HuH-7.5 (cell line): ENCODE data around the gene CPLANE2.
A peak's percentile ranks its signal among the peaks of the same experiment; 100 is the strongest.
"Not testable (repeated sequence)": the region's sequence is repeated elsewhere in the genome, so short reads cannot be mapped to it uniquely, and the experiment has no call there.

Experiments used
- DNase-seq: peaks from one replicate; pipeline ENCODE4 v3.0.0; 2011; ENCODE audit warnings: low spot score

The CPLANE2 gene

GRCh38 chr1:16248603-16249516, 11.9 kb upstream of the CPLANE2 start:
- no peak for DNase-seq

GRCh38 chr1:16248007-16248436, 11.0 kb upstream of the CPLANE2 start:
- DNase-seq = no peak

- no peak for DNase-seq
These were observed 10.5 kb upstream of the CPLANE2 start for GRCh38 chr1:16247441-16247840.

GRCh38 chr1:16246961-16247360, 10.0 kb upstream of the CPLANE2 start:
- DNase-seq = no peak

GRCh38 chr1:16246239-16246638, 9.3 kb upstream of the CPLANE2 start:
- not testable (repeated sequence) for DNase-seq

GRCh38 chr1:16245476-16246196, 8.7 kb upstream of the CPLANE2 start:
- DNase-seq = no peak

- DNase-seq = no peak
These were observed 7.8 kb upstream of the CPLANE2 start for GRCh38 chr1:16244650-16245285.

GRCh38 chr1:16243936-16244649, 7.1 kb upstream of the CPLANE2 start:
- DNase-seq = peak; percentile 55

- DNase-seq = no peak
These were observed 6.2 kb upstream of the CPLANE2 start for GRCh38 chr1:16243215-16243610.

GRCh38 chr1:16242556-16243214, 5.7 kb upstream of the CPLANE2 start:
- DNase-seq = no peak

GRCh38 chr1:16241221-16241708, 4.3 kb upstream of the CPLANE2 start:
- DNase-seq = no peak

GRCh38 chr1:16239972-16240491, 3.0 kb upstream of the CPLANE2 start:
- DNase-seq = no peak

GRCh38 chr1:16237343-16237830, 404 bp upstream of the CPLANE2 start:
- DNase-seq = no peak

GRCh38 chr1:16235944-16236510, 956 bp downstream of the CPLANE2 start:
- DNase-seq = peak; percentile 50

GRCh38 chr1:16235347-16235746, 1.6 kb downstream of the CPLANE2 start:
- DNase-seq = no peak

GRCh38 chr1:16233431-16233830, 3.6 kb downstream of the CPLANE2 start:
- no peak for DNase-seq

- DNase-seq = no peak
These were observed 4.7 kb downstream of the CPLANE2 start for GRCh38 chr1:16232316-16232710.

GRCh38 chr1:16231331-16232315, 5.4 kb downstream of the CPLANE2 start:
- DNase-seq = no peak

GRCh38 chr1:16230744-16231143, 6.2 kb downstream of the CPLANE2 start:
- DNase-seq = no peak
